Smooth muscle cell (in vitro differentiated cells): ENCODE measurements around the gene CCDC150. TPM values are rescaled to one million over a fixed set of nuclear protein-coding genes. Genes with fewer than 3 reads are reported as not detected.

ENCODE experiments used
- DNase-seq: peaks from one replicate; lab custom pipeline; 2025; ENCODE audit not compliant: unreplicated experiment; lab: John Stamatoyannopoulos, UW
- H2AFZ ChIP-seq: fragments of 200-600 bp; sonication (generic); 2 replicates; pipeline ENCODE4 v1.6.0; 2016; ENCODE audit warnings: antibody characterized with exemption, low read depth, mild to moderate bottlenecking
- H3F3A ChIP-seq: fragments of 200-600 bp; sonication (generic); 2 replicates; pipeline ENCODE4 v1.6.0; 2017; ENCODE audit warnings: antibody characterized with exemption, low read depth
- H3K27ac ChIP-seq: fragments of 200-600 bp; sonication (generic); 2 replicates; pipeline ENCODE4 v1.5.1; 2016; ENCODE audit warnings: low read depth, mild to moderate bottlenecking
- H3K27me3 ChIP-seq: fragments of 200-600 bp; sonication (generic); 2 replicates; pipeline ENCODE4 v1.6.1; 2016; ENCODE audit warnings: low read depth, mild to moderate bottlenecking
- H3K36me3 ChIP-seq: fragments of 200-600 bp; sonication (generic); 2 replicates; pipeline ENCODE4 v1.5.1; 2016; ENCODE audit warnings: low read depth
- H3K4me1 ChIP-seq: fragments of 200-600 bp; sonication (generic); 2 replicates; pipeline ENCODE4 v1.5.1; 2016; ENCODE audit warnings: low read depth
- H3K4me2 ChIP-seq: fragments of 200-600 bp; sonication (generic); 2 replicates; pipeline ENCODE4 v1.6.0; 2016; ENCODE audit warnings: mild to moderate bottlenecking
- H3K4me3 ChIP-seq: fragments of 200-600 bp; sonication (generic); 2 replicates; pipeline ENCODE4 v1.5.1; 2016; ENCODE audit warnings: mild to moderate bottlenecking
- H3K79me2 ChIP-seq: fragments of 200-600 bp; sonication (generic); 2 replicates; pipeline ENCODE4 v1.6.0; 2016; ENCODE audit warnings: low read depth, mild to moderate bottlenecking
- H3K9ac ChIP-seq: fragments of 200-600 bp; sonication (generic); 2 replicates; pipeline ENCODE4 v1.6.0; 2016; ENCODE audit warnings: low read depth
- H3K9me3 ChIP-seq: fragments of 200-600 bp; sonication (generic); replicated peaks from 2 replicates; pipeline ENCODE4 v1.5.1; 2016; ENCODE audit warnings: low read depth
- H4K20me1 ChIP-seq: fragments of 200-600 bp; sonication (generic); 2 replicates; pipeline ENCODE4 v1.6.0; 2016; ENCODE audit warnings: low read depth
- WGBS: methylation state at CpG from one replicate; pipeline ENCODE4 v1.1.7; 2016; ENCODE audit warnings: low lambda C conversion rate; 5-methylcytosine and 5-hydroxymethylcytosine counted together
- polyA plus RNA-seq: library from polyadenylated mRNA; unstranded; fragments of >200 nt; fragmentation: Nextera tagmentation; extraction: Ambion mirVana; gene quantifications from 2 replicates; pipeline ENCODE4 v1.2.1, GENCODE V29; 2016
- total RNA-seq: library from RNA; depleted of rRNA; stranded (reverse); fragments of >200 nt; gene quantifications from 2 replicates; pipeline ENCODE4 v1.2.3, GENCODE V29; 2014
- TF ChIP-seq, protein P1 (sequence below): fragments of 200-600 bp; sonication (generic); IDR thresholded peaks from 2 replicates; pipeline ENCODE4 v1.5.1; 2017; ENCODE audit warnings: borderline replicate concordance, mild to moderate bottlenecking, antibody characterized with exemption; ENCODE audit not compliant: insufficient read depth, poor library complexity, severe bottlenecking

Gene CCDC150
- total and polyA plus RNA-seq, 2 experiments from 2014 or later: 2.0 to 2.5 TPM

DNA sequence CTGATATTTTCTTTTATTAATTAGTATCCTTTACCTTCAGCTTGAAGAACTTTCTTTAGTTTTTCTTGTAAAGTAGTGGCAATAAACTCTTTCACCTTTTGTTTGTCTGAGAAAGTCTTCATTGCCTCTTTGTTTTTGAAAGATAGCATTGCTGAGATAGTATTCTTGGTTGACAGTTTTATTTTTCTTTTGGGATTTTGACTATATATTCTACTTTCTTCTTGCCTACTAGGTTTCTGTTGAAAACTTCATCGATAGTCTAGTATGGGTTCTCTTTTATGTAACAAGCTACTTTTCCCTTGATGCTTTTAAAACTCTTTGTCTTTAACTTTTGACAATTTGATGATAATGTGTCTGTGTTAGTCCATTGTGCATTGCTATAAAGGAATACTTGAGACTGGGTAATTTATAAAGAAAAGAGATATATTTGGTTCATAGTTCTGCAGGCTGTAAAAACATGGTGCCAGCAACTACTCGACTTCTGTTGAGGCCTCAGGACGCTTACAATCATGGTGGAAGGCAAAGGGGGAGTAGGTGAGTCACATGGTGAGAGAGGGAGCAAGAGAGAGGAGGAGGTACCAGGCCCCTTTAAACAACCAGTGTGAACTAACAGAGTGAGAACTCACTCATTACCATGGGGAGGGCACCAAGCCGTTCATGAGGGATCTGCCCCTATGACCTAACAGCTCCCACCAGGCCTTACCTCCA lies 12.0 kb downstream of the CCDC150 start:
- no peaks in the 10 kb centered on the region for H3F3A ChIP-seq
- DNase-seq: no peak
- H3K79me2 ChIP-seq: no peaks in the 10 kb centered on the region
- H3K9me3 ChIP-seq: peaks cover 18% of the 10 kb centered on the region
- no peak overlapping the region for H3K27ac ChIP-seq
- H3K9ac ChIP-seq: no peak overlapping the region
- H3K36me3 ChIP-seq: peaks cover 10% of the 10 kb centered on the region
- H3K4me2 ChIP-seq: no peak overlapping the region
- no peak overlapping the region for H2AFZ ChIP-seq
- 71% methylated on average over 4 of the region's 4 CpGs for WGBS
- no peaks in the 10 kb centered on the region for H4K20me1 ChIP-seq
- TF ChIP-seq, protein P1, sequence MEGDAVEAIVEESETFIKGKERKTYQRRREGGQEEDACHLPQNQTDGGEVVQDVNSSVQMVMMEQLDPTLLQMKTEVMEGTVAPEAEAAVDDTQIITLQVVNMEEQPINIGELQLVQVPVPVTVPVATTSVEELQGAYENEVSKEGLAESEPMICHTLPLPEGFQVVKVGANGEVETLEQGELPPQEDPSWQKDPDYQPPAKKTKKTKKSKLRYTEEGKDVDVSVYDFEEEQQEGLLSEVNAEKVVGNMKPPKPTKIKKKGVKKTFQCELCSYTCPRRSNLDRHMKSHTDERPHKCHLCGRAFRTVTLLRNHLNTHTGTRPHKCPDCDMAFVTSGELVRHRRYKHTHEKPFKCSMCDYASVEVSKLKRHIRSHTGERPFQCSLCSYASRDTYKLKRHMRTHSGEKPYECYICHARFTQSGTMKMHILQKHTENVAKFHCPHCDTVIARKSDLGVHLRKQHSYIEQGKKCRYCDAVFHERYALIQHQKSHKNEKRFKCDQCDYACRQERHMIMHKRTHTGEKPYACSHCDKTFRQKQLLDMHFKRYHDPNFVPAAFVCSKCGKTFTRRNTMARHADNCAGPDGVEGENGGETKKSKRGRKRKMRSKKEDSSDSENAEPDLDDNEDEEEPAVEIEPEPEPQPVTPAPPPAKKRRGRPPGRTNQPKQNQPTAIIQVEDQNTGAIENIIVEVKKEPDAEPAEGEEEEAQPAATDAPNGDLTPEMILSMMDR: no peak
- H3K4me1 ChIP-seq: peaks cover 7% of the 10 kb centered on the region
- no peak overlapping the region for H3K4me3 ChIP-seq
- no peaks in the 10 kb centered on the region for H3K27me3 ChIP-seq

DNA sequence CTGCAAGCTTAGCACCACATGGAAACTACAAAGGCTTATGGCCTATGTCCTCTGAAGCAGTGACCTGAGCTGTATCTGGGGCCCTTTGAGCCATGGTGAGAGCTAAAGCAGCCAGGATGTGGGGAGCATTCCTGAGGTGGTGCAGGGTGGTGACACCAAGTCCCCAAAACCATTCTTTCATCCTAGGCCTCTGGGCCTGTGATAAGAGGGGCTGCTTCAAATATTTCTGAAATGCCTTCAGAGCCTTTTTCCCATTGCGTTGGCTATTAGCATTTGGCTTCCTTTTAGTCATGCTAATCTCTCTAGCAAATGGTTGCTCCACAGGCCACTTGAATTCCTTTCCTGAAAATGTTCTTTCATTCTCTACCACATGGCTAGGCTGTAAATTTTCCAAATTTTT lies 13.4 kb downstream of the CCDC150 start:
- DNase-seq: no peak
- H3K4me1 ChIP-seq: peaks cover 7% of the 10 kb centered on the region
- no peaks in the 10 kb centered on the region for H3K27me3 ChIP-seq
- TF ChIP-seq, protein P1: no peak
- H3K4me2 ChIP-seq: no peak overlapping the region
- H3K79me2 ChIP-seq: no peaks in the 10 kb centered on the region
- peaks cover 10% of the 10 kb centered on the region for H3K36me3 ChIP-seq
- no peak overlapping the region for H3K27ac ChIP-seq
- peaks cover 18% of the 10 kb centered on the region for H3K9me3 ChIP-seq
- no peaks in the 10 kb centered on the region for H3F3A ChIP-seq
- no peaks in the 10 kb centered on the region for H4K20me1 ChIP-seq
- no peak overlapping the region for H3K4me3 ChIP-seq
- whole genome bisulfite sequencing: 96% methylated on average over 1 of the region's 1 CpG
- H2AFZ ChIP-seq: no peak overlapping the region
- H3K9ac ChIP-seq: no peak overlapping the region

DNA sequence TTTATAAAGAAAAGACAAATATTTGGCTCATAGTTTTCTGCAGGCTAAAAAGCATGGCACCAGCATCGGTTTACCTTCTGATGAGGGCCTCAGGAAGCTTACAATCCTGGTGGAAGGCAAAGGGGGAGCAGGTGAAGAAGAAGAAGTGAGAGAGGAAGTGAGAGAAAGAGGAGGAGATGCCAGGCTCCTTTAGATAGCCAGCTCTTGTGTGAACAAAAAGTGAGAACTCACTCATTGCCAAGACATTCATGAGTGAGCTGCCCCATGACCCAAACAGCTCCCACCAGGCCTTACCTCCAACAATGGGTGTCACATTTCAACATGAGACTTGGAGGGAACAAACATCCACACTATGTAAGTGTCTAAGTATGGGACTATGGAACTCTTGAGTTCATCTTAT lies 14.3 kb downstream of the CCDC150 start:
- WGBS: 94% methylated on average over 1 of the region's 1 CpG

More for the DNA sequence above, 14.3 kb downstream of the CCDC150 start:
- no peak for DNase-seq
- Histone ChIP-seq H3K9ac (no peak overlapping the region), H3K36me3 (peaks cover 10% of the 10 kb centered on the region), H3K27me3 (no peaks in the 10 kb centered on the region), H3K27ac (no peak overlapping the region), H3K79me2 (no peaks in the 10 kb centered on the region), H2AFZ (no peak overlapping the region), H3K4me1 (peaks cover 7% of the 10 kb centered on the region), H3K4me3 (no peak overlapping the region), H4K20me1 (no peaks in the 10 kb centered on the region), H3K4me2 (no peak overlapping the region), H3F3A (no peaks in the 10 kb centered on the region), H3K9me3 (peaks cover 13% of the 10 kb centered on the region)
- TF ChIP-seq, protein P1: no peak
